Breast epithelium (tissue), 3 donors: Measurements from ENCODE around the gene PKIG.

Source experiments
- CTCF ChIP-seq, 3 donors: fragments of 450-650 bp; IDR thresholded peaks; one replicate each; pipeline ENCODE4 v1.5.1; 2016 to 2017; ENCODE audit warnings: antibody characterized with exemption in 3 of 3, mild to moderate bottlenecking in 3 of 3, moderate library complexity in 3 of 3
- POLR2A ChIP-seq: fragments of 450-650 bp; IDR thresholded peaks from one replicate; pipeline ENCODE4 v1.6.1; 2016; ENCODE audit warnings: antibody characterized with exemption, mild to moderate bottlenecking, moderate library complexity

GRCh38 chr20:44622501-44623270 lies 40.3 kb downstream of the PKIG start:
- TF ChIP-seq CTCF (IDR thresholded peaks at IDR 0.05) (no peak), POLR2A (no peak)
